GM12873 (cell line): ENCODE results near the gene SKIL.

Experiments used
- TF ChIP-seq, protein P1 (sequence below): IDR thresholded peaks from 2 replicates; pipeline ENCODE4 v1.5.1; 2012; ENCODE audit warnings: low read depth, mild to moderate bottlenecking, moderate library complexity, low read length, control low read depth; ENCODE audit not compliant: insufficient read depth; ENCODE audit errors: missing control alignments

SKIL gene

DNA sequence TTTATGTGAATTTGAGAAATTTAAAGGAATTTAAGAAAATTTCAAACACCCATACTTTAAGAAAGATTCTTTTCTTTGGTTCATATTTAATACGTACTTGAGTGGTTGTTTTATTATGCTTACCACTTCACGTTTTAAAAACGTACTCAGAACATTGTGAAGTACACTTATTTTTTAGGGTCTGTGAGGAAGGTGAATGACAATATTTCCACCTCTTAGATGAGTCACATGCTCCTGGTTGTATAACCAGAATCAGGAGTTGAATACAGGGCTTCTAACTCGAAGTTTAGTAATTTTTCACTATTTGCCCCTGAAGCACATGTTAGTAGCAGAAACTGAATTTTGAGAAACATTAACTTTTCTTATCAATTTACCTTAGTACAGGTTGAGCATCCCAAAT lies 7.5 kb downstream of the SKIL start:
- TF ChIP-seq, protein P1, sequence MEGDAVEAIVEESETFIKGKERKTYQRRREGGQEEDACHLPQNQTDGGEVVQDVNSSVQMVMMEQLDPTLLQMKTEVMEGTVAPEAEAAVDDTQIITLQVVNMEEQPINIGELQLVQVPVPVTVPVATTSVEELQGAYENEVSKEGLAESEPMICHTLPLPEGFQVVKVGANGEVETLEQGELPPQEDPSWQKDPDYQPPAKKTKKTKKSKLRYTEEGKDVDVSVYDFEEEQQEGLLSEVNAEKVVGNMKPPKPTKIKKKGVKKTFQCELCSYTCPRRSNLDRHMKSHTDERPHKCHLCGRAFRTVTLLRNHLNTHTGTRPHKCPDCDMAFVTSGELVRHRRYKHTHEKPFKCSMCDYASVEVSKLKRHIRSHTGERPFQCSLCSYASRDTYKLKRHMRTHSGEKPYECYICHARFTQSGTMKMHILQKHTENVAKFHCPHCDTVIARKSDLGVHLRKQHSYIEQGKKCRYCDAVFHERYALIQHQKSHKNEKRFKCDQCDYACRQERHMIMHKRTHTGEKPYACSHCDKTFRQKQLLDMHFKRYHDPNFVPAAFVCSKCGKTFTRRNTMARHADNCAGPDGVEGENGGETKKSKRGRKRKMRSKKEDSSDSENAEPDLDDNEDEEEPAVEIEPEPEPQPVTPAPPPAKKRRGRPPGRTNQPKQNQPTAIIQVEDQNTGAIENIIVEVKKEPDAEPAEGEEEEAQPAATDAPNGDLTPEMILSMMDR = no peak

DNA sequence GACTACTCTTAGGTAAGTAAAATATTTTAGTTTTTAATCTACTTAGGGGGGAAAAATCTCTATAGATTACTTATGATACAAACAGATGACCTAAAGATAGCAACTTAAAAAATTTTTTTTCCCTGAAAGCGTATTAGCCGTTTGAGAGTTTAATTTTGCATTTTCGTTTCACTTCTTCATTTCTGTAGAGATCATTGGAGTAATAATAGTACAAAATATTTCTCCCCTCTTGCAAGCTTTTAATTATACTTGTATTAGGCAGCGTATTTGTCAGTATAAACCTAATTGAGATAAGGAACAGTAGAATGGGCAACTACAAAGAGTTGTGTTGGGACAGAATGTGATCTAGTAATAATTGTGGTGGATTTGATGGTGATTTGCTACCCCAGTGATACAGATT lies 10.3 kb downstream of the SKIL start:
- TF ChIP-seq, protein P1 = no peak

DNA sequence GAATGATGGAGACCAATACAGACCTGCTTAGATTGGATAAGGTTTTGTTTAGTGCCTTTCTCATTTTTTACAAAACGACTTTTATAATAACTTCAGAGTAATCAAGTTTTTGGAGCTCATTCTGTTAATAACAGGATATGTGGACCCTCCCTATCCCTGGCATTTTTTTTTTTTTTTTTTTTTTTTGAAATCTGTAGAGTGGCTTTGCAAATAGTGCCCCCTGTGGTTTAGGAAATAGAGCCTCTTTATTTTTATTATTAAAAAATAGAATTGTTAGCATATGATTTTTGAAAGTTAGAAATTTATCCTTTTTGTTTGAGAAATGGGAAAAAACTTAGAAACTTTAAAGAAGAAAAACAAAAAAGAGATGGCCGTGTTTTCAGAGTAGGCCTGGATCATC lies 11.4 kb downstream of the SKIL start:
- TF ChIP-seq, protein P1 = no peak

DNA sequence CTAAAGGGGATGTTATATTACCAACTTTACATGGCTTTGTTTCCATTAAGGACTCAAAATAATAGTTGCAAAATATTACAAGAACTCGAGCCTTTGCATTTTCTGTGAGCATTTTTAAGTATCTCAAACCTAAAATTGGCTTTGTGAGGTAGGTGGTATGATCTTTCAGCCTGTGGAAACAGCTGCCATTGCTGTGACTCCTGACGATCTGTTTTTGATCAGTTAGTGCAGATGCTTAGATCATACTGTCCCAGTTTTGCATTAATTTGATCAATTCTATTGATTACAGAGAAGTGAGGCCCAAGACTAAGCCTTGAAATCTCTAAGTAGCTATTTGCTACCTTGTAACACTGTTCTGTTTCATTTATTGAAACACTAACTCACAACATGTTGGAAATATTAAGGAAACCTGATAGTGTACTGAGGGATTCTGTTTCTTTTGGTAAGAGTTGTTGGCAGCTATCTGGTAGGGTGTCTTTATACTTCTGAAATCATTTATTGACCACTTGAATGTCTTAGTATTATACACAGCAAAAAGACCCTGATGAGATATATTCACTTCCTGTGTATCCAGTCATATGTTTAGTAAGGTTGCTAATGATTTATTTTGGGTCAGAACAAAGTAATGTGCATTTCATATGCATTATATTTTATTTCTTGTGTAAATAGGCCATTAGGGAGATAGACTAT lies 14.8 kb downstream of the SKIL start:
- TF ChIP-seq, protein P1 = no peak

DNA sequence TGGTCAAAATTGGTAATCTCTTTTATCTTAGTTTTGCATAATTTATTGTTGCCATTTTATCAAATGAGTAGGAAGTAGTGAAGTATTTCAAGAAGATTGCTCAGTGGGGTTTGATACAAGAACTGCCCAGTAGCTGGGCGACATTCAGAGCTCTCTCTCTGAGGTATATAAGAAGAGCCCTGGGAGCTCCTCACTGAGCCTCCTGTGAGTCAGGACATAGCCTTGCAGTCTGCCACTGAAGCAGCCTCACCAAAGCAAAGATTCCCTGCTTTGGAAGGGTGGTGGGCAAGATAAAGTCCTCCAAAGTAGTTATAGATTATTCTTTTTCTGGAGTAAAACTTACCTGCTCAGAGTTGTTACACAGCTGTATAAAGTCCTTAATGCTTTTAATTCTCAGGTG lies 26.1 kb downstream of the SKIL start:
- TF ChIP-seq, protein P1 = no peak

DNA sequence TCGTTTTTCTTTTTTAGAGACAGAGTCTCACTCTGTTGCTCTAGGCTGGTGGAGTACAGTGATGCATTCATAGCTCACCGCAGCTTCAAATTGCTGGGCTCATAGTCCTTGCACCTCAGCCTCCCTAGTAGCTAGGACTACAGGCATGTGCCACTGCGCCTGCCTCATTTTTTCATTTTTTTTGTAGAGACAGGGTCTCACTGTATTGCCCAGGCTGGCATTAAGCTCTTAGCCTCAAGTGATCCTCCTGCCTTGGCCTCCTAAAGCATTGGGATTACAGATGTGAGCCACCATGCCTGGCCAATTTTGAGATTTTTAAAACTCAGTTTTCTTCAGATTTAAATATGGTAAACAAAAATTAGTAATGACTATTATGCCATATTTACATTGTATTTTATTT lies 29.0 kb downstream of the SKIL start:
- TF ChIP-seq, protein P1 = no peak

DNA sequence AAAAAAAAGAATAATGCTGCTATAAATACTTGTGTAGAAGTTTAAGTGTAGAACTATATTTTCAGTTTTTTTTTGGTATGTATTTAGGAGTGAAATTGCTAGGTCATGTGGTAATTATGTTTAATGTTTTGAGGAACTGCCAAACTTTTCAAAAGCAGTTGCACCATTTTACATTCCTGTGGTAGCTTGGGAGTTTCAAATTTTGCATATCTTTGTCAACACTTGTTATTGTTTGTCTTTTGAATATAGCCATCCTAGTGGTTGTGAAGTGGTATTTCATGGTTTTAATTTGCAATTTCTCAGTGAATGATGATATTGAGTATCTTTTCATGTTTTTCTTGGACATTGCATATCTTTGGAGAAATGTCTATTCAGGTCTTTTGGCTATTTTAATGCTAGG lies 30.4 kb downstream of the SKIL start:
- TF ChIP-seq, protein P1 = no peak

DNA sequence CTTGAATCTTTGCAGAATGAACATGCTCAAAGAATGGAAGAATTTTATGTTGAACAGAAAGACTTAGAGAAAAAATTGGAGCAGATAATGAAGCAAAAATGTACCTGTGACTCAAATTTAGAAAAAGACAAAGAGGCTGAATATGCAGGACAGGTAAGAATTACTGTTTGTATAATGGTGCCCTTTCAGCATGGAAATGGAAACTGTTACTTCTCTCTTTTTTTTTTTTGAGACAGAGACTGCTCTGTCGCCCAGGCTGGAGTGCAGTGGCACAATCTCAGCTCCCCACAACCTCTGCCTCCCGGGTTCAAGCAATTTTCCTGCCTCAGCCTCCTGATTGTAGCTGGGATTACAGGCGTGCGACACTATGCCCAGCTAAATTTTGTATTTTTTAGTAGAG lies 33.6 kb downstream of the SKIL start:
- TF ChIP-seq, protein P1 = no peak
